GM21515 (cell line): ENCODE measurements around the gene C1QB.

Experiments used
- ATAC-seq: cut with Tn5 transposase; IDR thresholded peaks from one replicate; pipeline ENCODE4 v1.9.1; 2021; ENCODE audit not compliant: unreplicated experiment

The C1QB gene, protein sequence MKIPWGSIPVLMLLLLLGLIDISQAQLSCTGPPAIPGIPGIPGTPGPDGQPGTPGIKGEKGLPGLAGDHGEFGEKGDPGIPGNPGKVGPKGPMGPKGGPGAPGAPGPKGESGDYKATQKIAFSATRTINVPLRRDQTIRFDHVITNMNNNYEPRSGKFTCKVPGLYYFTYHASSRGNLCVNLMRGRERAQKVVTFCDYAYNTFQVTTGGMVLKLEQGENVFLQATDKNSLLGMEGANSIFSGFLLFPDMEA

DNA sequence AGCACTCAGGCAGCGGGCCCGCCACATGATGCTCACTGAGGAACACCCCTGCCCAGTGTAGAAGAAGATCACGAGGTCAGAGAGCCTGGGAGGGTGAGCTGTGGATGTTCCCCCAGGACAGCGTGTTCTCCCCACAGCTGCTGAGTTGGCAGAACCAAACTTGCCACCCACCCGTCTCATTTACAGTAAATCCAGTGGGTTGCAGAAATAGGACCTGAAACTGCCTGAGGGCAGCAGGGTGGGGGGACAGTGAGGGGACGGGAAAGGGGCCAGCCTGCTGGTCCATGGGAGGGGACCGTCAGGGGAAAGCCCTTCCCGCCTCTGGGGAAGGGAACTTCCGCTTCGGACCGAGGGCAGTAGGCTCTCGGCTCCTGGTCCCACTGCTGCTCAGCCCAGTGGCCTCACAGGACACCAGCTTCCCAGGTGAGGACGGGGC is at the start of gene C1QB:
TSS of gene C1QB (plus strand) at position 356 of the 436 bp plus-strand sequence. CDS start 6,227 bp downstream, outside the sequence.
- ATAC-seq = no peak

DNA sequence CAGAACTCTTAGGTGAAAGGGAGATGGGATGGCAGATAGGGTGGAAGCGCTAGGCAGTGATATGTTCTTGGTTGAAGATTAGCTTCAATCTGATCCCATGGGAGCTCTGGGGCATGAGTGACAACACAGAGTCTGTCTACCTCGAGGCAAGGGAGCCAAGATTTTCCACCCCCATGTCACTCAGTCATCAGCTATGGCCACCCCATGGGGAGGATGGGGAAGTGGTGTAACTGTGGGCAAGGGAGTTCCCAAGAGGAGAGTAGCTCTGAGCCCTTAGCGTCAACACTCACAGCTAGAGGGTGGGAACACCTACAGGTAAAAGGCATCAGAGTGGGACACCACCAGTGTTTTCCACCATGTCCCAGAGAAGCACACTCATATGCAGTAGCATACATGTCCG is 46.9 kb upstream of the C1QB start:
- no peak for ATAC-seq

DNA sequence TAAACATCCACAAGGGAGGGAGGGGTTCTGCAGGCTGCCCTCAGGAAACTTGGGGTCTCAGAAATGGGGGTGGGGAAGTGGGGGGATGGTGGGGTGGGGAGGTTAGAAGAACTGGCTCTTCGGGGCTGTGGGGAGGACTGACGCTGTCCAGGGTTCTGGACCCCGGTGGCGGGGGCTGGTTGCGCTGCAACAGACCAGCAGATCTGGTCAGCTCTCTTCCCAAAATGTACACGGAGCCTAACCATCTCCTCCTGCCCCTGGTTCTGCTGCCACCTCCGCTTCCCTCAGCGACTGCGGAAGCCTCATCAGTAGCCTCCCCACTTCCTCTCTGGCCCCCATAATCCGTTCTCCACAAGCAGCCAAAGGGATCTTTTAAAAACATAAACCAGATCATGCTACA is 45.9 kb upstream of the C1QB start:
- ATAC-seq = no peak

DNA sequence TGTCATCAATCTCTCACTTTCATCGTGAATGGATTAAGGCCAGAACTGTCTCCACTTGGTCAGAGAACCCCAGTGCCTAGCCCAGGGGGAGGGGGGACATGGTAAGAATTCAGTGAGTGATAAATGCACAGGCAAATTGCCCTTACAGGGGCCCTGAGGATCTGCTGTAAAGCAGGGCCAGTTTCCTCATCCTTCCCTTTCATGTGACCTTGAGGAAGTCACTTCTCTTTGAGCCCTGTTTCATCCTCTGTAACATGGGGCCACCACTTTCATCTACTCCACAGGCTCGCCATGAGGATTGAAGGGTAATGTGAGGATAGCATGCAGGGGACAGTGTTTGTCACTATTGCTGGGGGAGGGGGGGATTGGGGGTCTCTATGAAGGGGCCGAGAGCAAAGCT is 44.7 kb upstream of the C1QB start:
- ATAC-seq = no peak

DNA sequence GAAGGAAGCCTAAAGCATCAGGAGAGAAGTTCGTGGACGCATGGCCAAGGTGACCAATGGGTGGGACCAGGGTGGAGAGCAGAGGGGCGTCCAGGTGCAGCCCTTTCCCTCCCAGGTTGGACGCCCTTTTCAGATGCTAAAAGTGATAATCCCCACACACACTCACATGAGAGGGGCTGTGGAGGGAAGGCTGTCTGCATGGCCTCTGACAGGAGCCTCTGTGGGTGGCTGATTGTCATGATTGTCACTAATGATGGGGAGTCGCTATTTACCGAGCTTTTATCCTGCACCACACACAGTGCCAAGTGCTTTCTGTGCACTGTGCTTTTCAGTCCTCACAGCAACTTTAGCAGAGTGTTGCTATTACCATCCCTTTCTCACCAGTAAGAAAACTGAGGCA is 43.7 kb upstream of the C1QB start:
- ATAC-seq = no peak

DNA sequence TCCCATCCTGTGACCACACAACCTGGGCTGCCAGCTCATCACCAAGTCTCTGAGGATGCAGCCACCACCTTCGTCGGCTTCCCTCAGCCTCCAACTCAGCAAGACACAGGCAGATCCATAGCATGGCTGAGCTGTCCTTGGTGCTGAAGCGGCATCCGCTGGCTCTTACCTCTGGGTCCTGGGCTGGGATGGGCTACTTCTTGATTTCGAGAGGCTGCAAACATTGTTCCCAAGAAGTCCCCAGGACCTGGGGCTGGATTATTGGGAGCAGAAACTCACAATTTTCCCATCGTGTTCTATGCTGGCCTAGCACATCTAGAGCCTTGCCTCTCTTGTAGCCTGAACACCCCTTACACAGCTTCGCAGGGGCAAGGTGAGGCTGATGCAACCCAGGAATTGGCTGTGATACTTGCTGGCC is 41.5 kb upstream of the C1QB start:
- ATAC-seq = no peak

DNA sequence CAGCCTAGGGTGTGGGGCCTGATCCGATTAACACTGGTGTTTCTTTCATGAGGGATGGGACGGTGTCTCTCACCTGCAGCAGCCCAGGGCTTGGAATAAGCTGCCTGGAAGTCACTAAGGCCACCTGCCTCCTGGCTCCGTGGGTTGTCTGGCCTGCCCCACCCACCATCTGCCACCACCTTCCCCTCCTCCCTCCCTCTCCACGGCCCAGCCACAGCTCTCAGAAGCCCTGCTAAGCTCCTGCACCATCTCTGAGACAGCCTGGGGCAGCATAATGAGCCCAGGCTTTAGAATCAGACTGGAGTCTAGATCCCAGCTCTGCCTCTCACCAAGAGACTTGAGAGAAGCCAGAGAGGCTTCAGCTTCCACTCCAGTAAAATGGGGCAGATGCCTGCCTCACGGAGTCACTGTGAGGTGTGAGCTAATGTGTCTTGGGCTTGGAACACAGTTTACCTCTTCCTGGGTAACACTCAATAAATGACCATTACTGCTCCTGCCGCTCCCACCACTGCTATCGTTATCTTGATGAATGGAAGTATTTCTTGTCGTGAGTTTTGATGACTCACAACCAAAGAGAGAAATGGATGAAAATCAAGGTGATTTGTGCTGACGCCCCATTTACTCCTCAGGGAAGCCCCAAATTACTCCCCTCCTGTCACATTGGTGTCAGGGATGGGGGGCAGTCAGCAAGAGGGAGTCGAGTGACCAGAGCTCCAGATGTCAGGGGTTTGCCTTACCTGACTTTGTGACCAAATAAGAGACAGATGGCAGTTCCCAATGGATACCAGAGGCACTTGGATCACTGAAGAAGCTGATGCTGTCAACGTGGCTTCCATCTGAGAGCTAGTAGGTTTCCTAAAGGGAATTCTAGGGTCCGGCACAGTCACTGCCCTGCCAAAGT is 40.1 kb upstream of the C1QB start:
- ATAC-seq = no peak

DNA sequence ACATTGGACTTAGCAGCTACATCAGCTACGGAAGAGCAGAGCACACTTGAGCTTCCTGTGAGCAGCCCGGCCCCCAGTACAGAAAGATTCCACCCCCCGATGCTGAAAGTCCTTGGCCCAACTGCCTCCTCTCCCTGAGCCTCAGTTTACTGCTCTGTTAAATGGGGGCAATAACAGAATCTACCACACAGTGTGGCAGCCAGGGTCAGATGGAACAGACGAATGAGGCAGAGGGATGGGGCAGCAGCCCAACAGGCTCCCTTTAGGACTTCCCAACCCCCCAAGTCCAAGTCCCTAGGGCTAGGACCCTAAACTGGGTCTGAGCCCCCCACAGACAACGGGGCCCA is 39.5 kb upstream of the C1QB start:
- no peak for ATAC-seq

DNA sequence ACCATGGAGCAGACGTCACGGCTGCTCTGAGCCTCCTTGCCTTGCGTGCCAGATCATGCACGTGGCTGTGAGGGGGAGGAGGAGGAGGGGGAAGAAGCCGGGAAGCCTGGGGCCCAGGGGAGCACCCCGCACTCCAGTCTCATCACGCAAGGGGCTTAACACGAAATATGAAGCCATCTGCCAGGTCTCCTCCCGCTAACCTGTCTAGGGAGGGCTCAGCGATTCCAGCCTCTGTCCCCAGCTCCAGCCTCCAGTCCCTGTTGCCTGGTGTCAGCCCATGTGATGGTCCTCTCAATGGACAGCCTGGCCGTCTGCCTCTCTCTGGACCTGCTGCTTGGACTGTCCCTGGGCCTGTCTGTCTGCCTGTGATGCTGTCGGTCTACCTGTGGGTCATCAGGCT is 39.1 kb upstream of the C1QB start:
- ATAC-seq = no peak

DNA sequence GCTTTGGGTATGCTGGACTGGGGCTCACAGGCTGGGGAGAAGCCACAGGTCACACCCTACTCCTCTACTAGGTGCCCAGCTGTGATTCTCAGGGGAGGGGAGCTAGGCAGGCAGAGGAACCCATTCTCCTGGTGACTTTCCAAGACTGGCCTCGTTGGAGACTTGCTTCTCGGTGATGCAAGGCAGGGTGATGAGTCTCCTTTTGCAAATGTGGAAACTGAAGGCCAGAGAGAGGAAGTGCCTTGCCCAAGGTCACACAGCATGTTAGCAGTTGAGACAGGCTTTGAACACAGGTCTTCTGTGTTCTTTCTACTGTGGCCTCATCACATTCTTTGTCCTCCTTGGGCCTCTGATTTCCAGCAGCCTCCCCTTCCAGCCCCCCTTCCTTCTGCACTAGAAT is 37.1 kb upstream of the C1QB start:
- no peak for ATAC-seq

DNA sequence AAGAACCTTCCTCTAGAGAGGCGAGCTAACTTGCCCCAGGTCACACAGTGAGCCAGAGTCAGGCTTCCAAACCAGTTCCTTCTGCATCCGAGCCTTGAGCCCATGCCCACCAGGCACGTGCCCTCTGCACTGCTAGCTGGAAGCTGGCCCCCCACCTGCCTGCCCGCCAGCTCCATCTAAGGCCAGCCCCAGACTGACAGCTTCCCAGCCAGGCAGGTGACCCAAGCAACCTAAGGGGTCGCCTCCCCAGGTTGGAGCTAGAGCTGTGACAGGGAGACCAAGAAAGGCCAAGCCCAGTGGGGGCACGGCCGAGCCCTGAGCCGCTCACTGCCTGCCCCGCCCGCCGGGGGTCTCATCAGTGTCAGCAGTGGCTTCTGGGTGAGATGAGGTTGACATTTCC is 36.5 kb upstream of the C1QB start:
- ATAC-seq = no peak

DNA sequence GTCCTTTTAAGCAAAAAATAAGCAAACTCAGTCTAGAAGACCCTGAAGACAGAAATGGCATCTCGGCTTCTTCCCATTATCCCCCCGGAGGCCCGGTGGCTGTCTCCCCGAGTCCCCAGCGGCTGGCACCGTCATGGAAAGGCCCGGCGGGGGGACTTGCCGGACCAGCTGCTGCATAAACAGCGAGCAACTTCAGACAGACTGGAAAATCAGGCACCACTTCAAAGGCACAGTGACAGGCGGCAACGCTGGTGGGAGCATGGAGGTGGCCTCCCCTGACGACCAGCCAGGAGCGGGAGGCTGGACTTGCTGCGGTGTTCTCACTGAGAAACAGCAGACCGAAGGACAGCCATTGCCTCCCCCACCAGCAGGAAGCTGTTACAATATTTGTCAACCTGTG is 35.0 kb upstream of the C1QB start:
- ATAC-seq = no peak

DNA sequence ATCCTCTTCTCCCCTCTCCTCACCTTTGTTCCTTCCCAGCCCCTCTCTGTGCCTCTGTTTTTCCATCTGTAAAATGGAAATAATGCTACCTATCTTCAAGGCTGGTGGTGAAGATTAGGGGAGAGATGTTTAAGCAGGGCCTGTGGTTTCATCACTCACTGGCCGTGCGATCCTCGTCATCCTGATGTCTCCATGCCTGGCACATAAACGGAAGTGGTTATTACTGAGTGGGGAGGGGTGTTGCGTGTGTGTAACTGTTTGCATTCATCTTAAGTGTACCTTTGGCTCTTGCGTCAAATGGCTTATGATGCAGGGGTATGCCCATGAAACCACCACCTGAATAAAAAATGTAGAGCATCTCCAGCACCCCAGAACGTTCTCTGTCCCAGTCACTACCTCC is 33.8 kb upstream of the C1QB start:
- ATAC-seq = no peak

DNA sequence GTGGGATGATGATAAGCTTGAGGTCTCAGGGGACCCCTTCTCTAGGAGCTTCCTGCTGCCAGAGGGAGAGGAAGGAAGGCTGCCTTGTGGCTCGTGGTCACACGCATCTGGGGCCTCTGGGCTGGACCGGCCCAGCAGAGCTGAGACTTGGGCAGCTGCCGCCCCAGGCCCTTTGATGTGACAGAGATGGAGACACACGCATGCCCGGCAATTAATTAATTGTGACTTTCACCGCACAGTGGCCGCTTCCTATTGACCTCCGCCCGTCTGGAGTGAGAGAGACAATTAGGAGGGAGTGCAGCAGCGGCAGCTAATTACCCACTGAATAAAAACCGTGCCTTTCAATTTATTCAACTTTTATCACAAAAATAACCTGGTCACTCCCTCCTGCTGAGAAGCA is 33.2 kb upstream of the C1QB start:
- ATAC-seq = no peak

DNA sequence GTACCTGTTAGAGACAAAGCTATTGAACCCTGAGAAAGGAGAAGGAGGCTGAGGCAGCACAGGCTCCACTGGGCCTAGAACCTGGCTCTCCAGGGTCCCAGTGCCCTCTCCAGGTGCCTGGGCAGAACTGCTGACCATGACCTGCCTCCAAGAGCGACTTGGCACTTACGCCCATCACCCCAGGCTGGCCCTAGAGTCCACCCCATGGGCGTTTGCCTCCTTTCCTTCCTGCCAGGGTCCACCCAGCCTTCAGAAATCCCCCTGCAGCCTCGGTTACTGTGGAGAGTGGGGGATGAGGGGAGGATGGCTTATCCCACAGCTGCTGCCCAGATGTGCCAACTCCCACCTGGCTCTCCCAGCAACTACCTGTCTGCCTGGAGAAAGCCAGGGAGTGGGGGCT is 31.3 kb upstream of the C1QB start:
- no peak for ATAC-seq

DNA sequence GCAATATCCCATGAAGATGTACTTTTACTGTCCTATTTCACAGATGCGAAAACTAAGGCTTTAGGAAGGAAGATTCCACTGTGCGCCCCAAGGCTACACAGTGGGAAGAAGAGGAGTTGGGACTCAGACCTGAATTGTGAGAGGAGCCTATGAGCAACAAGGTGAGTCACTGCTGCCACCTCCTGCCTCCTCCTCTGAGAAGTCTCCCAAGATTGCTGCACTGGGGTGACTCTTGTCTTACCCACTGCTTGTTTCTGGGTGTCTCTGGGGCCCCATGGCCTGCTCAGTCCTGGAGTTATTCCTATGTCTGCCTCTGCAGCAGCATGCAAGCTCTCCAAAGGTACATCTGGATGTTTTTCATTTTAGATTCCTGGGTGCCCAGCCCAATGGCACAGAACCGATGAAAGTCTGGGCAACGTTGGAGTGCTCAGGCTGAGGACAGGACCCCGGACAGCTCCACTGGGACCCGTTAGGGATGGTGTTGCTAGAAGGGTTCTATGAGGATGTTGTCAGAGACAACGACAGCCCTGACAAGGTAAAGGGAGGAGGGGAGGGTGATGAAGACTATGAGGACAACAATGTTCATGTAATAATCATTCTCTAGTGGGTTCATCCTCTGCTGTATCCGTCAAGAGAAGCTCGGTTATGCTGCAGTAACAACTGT is 27.6 kb upstream of the C1QB start:
- ATAC-seq = no peak

DNA sequence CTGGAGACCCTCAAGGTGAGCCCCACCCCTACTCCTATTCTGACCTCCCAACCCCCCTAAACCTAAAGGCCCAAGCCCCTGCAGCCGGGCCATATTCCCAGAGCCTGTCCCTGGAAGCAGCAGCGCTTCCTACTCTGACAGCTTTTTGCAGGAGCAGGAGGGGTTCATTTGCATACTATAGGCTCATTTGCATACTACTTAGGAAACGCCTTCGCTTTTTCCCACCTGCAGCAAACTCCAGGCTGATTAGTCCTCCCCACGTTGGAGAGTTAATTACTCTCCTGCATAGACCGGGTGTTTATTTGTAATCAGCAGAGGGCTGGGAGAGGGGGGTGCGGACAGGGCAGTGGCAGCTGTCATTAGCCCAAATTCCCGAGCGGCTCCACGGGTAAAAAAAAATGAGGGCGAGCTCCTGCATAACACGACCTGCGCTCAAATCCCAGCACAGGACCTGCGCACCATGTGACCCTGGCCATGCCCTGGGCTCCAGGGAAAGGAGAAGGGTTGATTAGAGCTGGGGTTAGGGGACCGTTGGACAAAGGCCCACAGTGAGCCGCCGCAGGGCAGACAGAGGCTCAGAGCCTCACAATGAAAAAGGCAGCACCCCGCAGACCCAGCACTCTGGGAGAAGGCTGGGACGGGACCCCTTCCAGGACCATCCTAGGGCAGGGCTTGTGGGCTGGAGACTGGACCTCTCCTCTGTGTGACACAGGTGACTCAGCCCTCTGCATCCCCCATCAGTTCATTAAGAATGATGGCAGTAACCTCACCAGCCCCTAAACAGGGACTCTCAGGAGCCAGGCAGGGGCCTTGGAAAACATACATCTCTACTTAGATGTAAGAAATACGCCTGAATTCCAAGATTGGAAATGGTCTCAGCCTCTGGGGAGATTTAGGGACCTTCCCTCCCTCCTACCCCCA is 26.5 kb upstream of the C1QB start:
- ATAC-seq = no peak

DNA sequence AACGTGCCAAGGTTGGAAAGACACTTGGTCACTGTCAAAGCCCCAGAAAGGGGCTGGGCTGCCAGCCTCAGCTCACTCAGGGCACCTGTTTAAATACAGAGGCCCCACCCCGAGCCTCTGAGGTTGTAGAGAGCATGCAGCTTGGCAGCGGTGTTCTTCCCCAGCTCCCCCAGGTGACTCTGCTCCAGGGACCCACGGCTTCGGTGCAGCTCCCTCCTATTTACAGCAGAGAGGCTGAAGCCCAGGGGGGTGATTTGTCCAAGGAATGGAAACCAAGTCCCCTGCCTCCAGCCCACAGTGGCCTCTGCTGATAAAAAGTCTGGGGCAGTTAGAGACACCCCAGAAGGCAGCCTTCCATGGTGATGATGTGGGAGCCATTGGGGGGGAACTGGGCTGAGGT is 25.7 kb upstream of the C1QB start:
- no peak for ATAC-seq

DNA sequence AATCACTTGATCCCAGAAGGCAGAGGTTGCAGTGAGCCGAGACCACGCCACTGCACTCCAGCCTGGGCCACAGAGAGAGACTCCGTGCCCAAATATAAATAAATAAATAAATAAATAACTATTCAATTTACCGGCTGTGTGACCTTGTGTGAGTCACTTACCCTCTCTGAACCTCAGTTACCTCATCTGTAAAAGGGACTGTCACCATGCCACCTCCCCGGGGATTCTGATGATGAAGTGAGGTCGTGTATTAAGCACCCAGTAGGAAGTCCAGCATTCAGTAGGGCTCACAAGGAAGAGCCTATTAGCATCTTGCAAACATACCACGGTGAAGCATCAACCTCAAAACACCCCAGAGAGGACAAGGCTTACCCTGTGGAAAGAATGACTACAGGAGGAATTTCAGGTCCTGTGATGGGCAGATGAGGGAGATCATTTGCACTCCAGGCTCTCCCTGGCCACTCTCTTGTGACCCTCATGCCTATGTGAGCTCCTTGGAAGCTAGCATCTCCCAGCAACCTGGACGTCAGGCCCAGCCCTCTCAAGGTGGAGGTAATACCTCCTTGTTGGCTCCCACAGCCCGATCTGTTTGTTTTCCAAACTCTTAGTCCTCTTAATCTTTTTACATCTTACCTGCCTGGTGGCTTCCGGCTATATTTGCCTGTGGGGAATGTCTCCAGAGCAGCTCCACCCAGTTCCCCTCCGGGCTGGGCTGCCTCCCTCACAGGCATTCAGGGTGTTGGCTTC is 24.2 kb upstream of the C1QB start:
- ATAC-seq = no peak

DNA sequence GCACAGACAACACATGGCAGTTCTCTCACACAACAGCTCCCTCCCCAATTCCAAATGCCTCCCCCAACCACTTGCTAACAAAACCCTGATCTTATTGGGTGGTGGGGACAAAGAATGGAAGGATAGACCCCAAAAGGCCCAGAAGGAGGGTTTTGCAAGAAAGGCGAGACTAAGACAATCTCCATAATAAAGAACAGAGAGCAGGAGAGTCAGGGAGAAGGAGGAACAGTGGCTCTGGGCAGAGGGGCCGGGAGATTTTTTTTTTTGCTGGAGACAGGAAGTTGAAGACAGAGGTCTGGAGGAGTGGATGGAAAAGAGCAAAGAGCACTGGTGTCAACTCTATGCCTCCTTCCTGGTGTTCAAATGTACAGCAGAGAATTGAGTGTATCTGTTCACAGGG is 23.1 kb upstream of the C1QB start:
- ATAC-seq = no peak
